Measurements from ENCODE around the gene B4GALT6. TPM values are rescaled to one million over a fixed set of nuclear protein-coding genes. Genes with fewer than 3 reads are reported as not detected.

B4GALT6 gene
- total and polyA plus RNA-seq, 2 of the 13 experiments (the other 11 are each of a cell fraction or from before 2014, with no cell fraction given): 1.9 to 3.3 TPM

DNA sequence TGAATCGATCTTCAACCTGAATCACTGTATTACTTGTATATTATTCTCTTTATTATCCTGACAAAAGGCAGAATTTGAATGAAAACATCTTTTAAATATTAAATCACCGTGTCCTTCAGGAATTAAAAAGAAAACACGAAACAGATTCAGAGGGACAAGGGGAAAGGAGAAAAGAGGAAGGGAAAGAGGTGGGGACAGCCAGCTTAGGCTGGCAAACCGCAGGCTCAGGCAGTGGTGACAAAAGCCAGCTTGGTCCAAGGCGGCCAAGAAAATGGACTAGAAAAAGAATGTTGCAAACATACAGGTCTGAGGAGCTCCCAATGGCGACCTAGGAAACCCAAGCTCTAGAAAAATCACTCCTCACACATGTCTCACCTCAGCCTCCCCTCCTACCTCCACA, 6.8 kb downstream of the B4GALT6 start (continued):
- TF ChIP-seq, protein P1, sequence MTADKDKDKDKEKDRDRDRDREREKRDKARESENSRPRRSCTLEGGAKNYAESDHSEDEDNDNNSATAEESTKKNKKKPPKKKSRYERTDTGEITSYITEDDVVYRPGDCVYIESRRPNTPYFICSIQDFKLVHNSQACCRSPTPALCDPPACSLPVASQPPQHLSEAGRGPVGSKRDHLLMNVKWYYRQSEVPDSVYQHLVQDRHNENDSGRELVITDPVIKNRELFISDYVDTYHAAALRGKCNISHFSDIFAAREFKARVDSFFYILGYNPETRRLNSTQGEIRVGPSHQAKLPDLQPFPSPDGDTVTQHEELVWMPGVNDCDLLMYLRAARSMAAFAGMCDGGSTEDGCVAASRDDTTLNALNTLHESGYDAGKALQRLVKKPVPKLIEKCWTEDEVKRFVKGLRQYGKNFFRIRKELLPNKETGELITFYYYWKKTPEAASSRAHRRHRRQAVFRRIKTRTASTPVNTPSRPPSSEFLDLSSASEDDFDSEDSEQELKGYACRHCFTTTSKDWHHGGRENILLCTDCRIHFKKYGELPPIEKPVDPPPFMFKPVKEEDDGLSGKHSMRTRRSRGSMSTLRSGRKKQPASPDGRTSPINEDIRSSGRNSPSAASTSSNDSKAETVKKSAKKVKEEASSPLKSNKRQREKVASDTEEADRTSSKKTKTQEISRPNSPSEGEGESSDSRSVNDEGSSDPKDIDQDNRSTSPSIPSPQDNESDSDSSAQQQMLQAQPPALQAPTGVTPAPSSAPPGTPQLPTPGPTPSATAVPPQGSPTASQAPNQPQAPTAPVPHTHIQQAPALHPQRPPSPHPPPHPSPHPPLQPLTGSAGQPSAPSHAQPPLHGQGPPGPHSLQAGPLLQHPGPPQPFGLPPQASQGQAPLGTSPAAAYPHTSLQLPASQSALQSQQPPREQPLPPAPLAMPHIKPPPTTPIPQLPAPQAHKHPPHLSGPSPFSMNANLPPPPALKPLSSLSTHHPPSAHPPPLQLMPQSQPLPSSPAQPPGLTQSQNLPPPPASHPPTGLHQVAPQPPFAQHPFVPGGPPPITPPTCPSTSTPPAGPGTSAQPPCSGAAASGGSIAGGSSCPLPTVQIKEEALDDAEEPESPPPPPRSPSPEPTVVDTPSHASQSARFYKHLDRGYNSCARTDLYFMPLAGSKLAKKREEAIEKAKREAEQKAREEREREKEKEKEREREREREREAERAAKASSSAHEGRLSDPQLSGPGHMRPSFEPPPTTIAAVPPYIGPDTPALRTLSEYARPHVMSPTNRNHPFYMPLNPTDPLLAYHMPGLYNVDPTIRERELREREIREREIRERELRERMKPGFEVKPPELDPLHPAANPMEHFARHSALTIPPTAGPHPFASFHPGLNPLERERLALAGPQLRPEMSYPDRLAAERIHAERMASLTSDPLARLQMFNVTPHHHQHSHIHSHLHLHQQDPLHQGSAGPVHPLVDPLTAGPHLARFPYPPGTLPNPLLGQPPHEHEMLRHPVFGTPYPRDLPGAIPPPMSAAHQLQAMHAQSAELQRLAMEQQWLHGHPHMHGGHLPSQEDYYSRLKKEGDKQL (CRISPR knock-in tag; IDR thresholded peaks at IDR 0.05; ENCODE audit: low read depth): no peak
- TF ChIP-seq ZFAT (CRISPR knock-in tag; conservative IDR thresholded peaks at IDR 0.05) (no peak), NR3C1 (CRISPR knock-in tag; IDR thresholded peaks at IDR 0.05) (no peak), ELF4 (CRISPR knock-in tag; IDR thresholded peaks at IDR 0.05; ENCODE audit: borderline replicate concordance) (no peak), MLX (CRISPR knock-in tag; IDR thresholded peaks at IDR 0.05) (no peak)

DNA sequence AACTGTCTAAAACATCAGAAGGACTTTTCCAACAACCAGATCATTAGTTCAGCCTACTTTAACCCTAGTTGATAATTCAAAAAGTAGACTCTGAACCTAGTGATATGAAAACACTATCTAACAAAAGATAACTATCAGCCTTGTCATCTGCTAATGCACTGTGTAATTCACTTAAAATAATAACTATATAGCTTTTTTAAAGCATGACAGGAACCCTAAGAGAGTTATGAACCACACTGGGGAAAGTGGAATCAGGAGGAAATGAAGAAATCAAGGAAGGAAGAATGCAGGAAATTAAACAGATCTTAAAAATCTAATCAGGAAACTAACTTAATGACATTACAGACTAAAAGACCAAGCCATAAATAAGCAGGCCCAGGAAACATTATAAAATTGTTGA, 9.0 kb downstream of the B4GALT6 start:
- CTCF ChIA-PET (ENCODE audit: low intra/inter-chr PET ratio, low total read pairs): no interaction called here
- Histone ChIP-seq H4K20me1 (ENCODE audit: insufficient read depth, low read length) (no peaks in the 10 kb centered on the region), H2AFZ (ENCODE audit: low read length) (no peak overlapping the region), H3K27me3 (ENCODE audit: control insufficient read depth in 1 of 2, insufficient read depth in 2 of 2, low read length in 2 of 2) (no peaks in the 10 kb centered on the region), H3K4me1 (ENCODE audit: insufficient read depth, low read length) (peaks cover 14% of the 10 kb centered on the region; the same call in 1 of the 2 replicates), H3K4me2 (ENCODE audit: low read depth, low read length) (no peak overlapping the region), H3K79me2 (ENCODE audit: insufficient read depth, low read length) (no peaks in the 10 kb centered on the region), H3K9me3 (ENCODE audit: low read length) (no peaks in the 10 kb centered on the region), H3K27ac (ENCODE audit: extremely low read length, insufficient read depth, low read length) (no peak overlapping the region), H3K9ac (ENCODE audit: insufficient read depth, low read depth, low read length) (no peak overlapping the region), H3K36me3 (replicated peaks in 1 of 2; ENCODE audit: control insufficient read depth in 1 of 2, insufficient read depth in 2 of 2, low read length in 2 of 2) (no peaks in the 10 kb centered on the region), H3K4me3 (replicated peaks in 1 of 3; ENCODE audit: insufficient read depth in 1 of 3, low read depth in 2 of 3, low read length in 3 of 3) (no peak overlapping the region)
- ATAC-seq (no peak), DNase-seq (ENCODE audit: low spot score) (no peak), FAIRE-seq (no peak)
- in situ Hi-C loops (cut with HindIII; ENCODE audit: extremely low pct_ligation_motif_present, low pct_unique_long_range_greater_than_20kb) (no loop called here), intact Hi-C loops (cut with micrococcal nuclease; ENCODE audit: unreplicated experiment) (no loop called here)
- BruUV-seq (replicated peaks): no TSS peak
- POLR2A ChIA-PET: no interaction called here
- TF ChIP-seq ZNF800 (CRISPR knock-in tag; IDR thresholded peaks at IDR 0.05) (no peak), MAFG (CRISPR knock-in tag; IDR thresholded peaks at IDR 0.05) (no peak), ZMYM3 (CRISPR knock-in tag; IDR thresholded peaks at IDR 0.05) (no peak), ZNF772 (CRISPR knock-in tag; IDR thresholded peaks at IDR 0.05) (no peak), ONECUT2 (CRISPR knock-in tag; IDR thresholded peaks at IDR 0.05) (no peak), ZNF704 (CRISPR knock-in tag; IDR thresholded peaks at IDR 0.05; ENCODE audit: borderline replicate concordance) (no peak), ZNF710 (CRISPR knock-in tag; IDR thresholded peaks at IDR 0.05; ENCODE audit: borderline replicate concordance) (no peak)

Measured in HepG2 (cell line).